SK-N-SH (cell line): ENCODE results near the gene PTAR1. TPM values are rescaled to one million over a fixed set of nuclear protein-coding genes. Genes with fewer than 3 reads are reported as not detected.

Source experiments
- CTCF ChIA-PET: fragments of 300-600, 350-600 bp; formaldehyde crosslinking; extraction: SDS; loops from one replicate; lab custom pipeline; 2021; lab: Yijun Ruan, JAX
- POLR2A ChIA-PET: fragments of 350-600 bp; sonication (Branson Sonifier 250); formaldehyde crosslinking; extraction: SDS; loops from one replicate; lab custom pipeline; 2020; ENCODE audit warnings: antibody characterized with exemption, inconsistent platforms; lab: Yijun Ruan, JAX
- DNase-seq: peaks from one replicate; pipeline ENCODE4 v3.0.0; 2012
- H2AFZ ChIP-seq: fragments of 200-600 bp; sonication (generic); 2 replicates; pipeline ENCODE4 v1.8.1; 2016; ENCODE audit warnings: antibody characterized with exemption, mild to moderate bottlenecking, low read depth
- H3F3A ChIP-seq: fragments of 200-600 bp; sonication (generic); replicated peaks from 2 replicates; pipeline ENCODE3; 2016; ENCODE audit warnings: antibody characterized with exemption, mild to moderate bottlenecking; ENCODE audit not compliant: insufficient read depth
- H3K27ac ChIP-seq, 2 experiments: fragments of 200-500 bp in 1 of 2; fragments of 200-600 bp in 1 of 2; sonication (Bioruptor generic) in 1 of 2; sonication (generic), shearing (Covaris generic) in 1 of 2; 2 replicates each; pipeline versions ENCODE4 v1.5.1 to v1.6.1; 2014 to 2016; ENCODE audit warnings: low read depth in 2 of 2, inconsistent platforms in 1 of 2, low read length in 1 of 2, mild to moderate bottlenecking in 1 of 2, mixed read lengths in 1 of 2
- H3K27me3 ChIP-seq: fragments of 200-600 bp; sonication (generic), shearing (Covaris generic); 2 replicates; pipeline ENCODE4 v1.6.1; 2016; ENCODE audit warnings: mixed run types; ENCODE audit not compliant: insufficient read depth
- H3K36me3 ChIP-seq, 2 experiments: fragments of 200-500 bp in 1 of 2; fragments of 200-600 bp in 1 of 2; sonication (Bioruptor generic) in 1 of 2; sonication (generic) in 1 of 2; replicated peaks in 1 of 2; 2 replicates each; pipeline versions ENCODE3 to v1.5.1; 2014 to 2016; ENCODE audit warnings: low read length in 1 of 2, mild to moderate bottlenecking in 1 of 2; ENCODE audit not compliant: insufficient read depth in 2 of 2, control insufficient read depth in 1 of 2
- H3K4me1 ChIP-seq, 2 experiments: fragments of 200-500 bp in 1 of 2; fragments of 200-600 bp in 1 of 2; sonication (Bioruptor generic) in 1 of 2; sonication (generic), shearing (Covaris generic) in 1 of 2; 2 replicates each; pipeline versions ENCODE4 v1.5.1 to v1.6.1; 2014 to 2016; ENCODE audit warnings: low read depth in 1 of 2, low read length in 1 of 2, mixed run types in 1 of 2; ENCODE audit not compliant: insufficient read depth in 2 of 2, control insufficient read depth in 1 of 2
- H3K4me2 ChIP-seq: fragments of 200-600 bp; sonication (generic), shearing (Covaris generic); 2 replicates; pipeline ENCODE4 v1.6.1; 2017; ENCODE audit warnings: mixed run types
- H3K4me3 ChIP-seq, 2 experiments: fragments of 200-500 bp in 1 of 2; fragments of 200-600 bp in 1 of 2; sonication (Bioruptor generic) in 1 of 2; sonication (generic), shearing (Covaris generic) in 1 of 2; 2 replicates each; pipeline versions ENCODE4 v1.5.1 to v1.8.1; 2014 to 2016; ENCODE audit warnings: low read depth in 2 of 2, inconsistent platforms in 1 of 2, low read length in 1 of 2, mild to moderate bottlenecking in 1 of 2, mixed read lengths in 1 of 2, moderate library complexity in 1 of 2
- H3K79me2 ChIP-seq: fragments of 200-600 bp; sonication (generic); 2 replicates; pipeline ENCODE4 v1.8.1; 2017; ENCODE audit warnings: mild to moderate bottlenecking; ENCODE audit not compliant: insufficient read depth
- H3K9ac ChIP-seq: fragments of 200-600 bp; sonication (generic); 2 replicates; pipeline ENCODE4 v1.6.1; 2017; ENCODE audit warnings: mixed run types
- H3K9me2 ChIP-seq: fragments of 200-600 bp; sonication (generic); 2 replicates; pipeline ENCODE4 v1.6.1; 2017; ENCODE audit warnings: mixed run types
- H3K9me3 ChIP-seq: fragments of 200-600 bp; sonication (generic); 2 replicates; pipeline ENCODE4 v1.6.1; 2017; ENCODE audit warnings: mixed run types, mild to moderate bottlenecking, moderate library complexity
- H4K20me1 ChIP-seq: fragments of 200-600 bp; sonication (generic); 2 replicates; pipeline ENCODE4 v1.6.1; 2017; ENCODE audit warnings: mild to moderate bottlenecking, mixed run types; ENCODE audit not compliant: insufficient read depth
- CHD2 ChIP-seq: fragments of 150-350 bp; IDR thresholded peaks from 2 replicates; pipeline ENCODE4 v1.6.1; 2018; ENCODE audit warnings: low read length; ENCODE audit not compliant: partially characterized antibody
- MXI1 ChIP-seq: IDR thresholded peaks from 2 replicates; pipeline ENCODE4 v1.6.1; 2012; ENCODE audit warnings: mild to moderate bottlenecking, low read depth, low read length, improper control_type of control experiment
- NRF1 ChIP-seq: IDR thresholded peaks from 2 replicates; pipeline ENCODE4 v1.6.1; 2012; ENCODE audit warnings: low read depth, mild to moderate bottlenecking, low read length
- POLR2AphosphoS5 ChIP-seq: IDR thresholded peaks from 2 replicates; pipeline ENCODE4 v1.6.1; 2012; ENCODE audit warnings: low read depth, low read length
- RAD21 ChIP-seq: IDR thresholded peaks from 2 replicates; pipeline ENCODE4 v1.6.1; 2012; ENCODE audit warnings: mild to moderate bottlenecking, low read length
- RCOR1 ChIP-seq: fragments of 150-350 bp; IDR thresholded peaks from 2 replicates; pipeline ENCODE4 v1.6.1; 2017; ENCODE audit warnings: antibody characterized with exemption, low read length
- RXRA ChIP-seq: IDR thresholded peaks from 2 replicates; pipeline ENCODE4 v1.4.0; 2012; ENCODE audit warnings: low read depth, mild to moderate bottlenecking, borderline replicate concordance
- USF1 ChIP-seq: IDR thresholded peaks from 2 replicates; pipeline ENCODE4 v1.4.0; 2012; ENCODE audit warnings: low read depth, borderline replicate concordance
- ZBTB33 ChIP-seq: IDR thresholded peaks from 2 replicates; pipeline ENCODE4 v1.4.0; 2012; ENCODE audit warnings: low read depth, borderline replicate concordance
- WGBS: methylation state at CpG from one replicate; pipeline ENCODE4 v1.1.6; 2017; ENCODE audit warnings: low lambda C conversion rate; 5-methylcytosine and 5-hydroxymethylcytosine counted together
- polyA plus RNA-seq, 3 experiments: library from polyadenylated mRNA; depleted of rRNA; stranded (reverse); fragments of >200 nt; gene quantifications; 2 replicates each; pipeline ENCODE4 v1.2.3, GENCODE V29; 2012
- TF ChIP-seq, protein P1 (sequence below): IDR thresholded peaks from 2 replicates; pipeline ENCODE4; 2012
- TF ChIP-seq, protein P2 (sequence below): fragments of 150-350 bp; IDR thresholded peaks from 2 replicates; pipeline ENCODE4 v1.6.1; 2017; ENCODE audit warnings: antibody characterized with exemption, low read length, low read depth, borderline replicate concordance

Gene PTAR1
- polyA plus RNA-seq, 1 of the 3 experiments (the other 2 are of a cell fraction) = 4.7 TPM

DNA sequence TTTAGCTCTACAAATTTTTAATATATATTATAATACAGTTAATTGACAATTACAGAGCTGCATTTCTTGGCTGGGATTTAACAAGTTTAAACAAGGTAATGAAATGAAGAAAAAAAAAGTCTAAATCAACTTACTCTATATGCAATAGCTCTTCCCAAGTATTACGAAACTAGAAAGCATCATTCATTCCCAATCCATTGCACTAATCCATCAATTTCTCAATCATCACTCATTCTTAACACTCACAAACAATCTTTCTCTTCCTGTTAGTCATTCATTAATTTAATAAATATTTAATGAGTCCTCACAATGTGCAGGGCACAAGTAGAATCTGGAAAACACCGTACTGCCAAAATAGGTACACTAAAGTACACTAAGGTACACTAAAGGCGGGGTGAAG, 44.7 kb downstream of the PTAR1 start:
- Histone ChIP-seq H3K36me3 (peaks cover 50 to 77% of the 10 kb centered on the region in 2 experiments), H3K4me2 (no peak overlapping the region), H3K9me3 (no peaks in the 10 kb centered on the region), H3K4me3 (no peak overlapping the region), H3K4me1 (no peaks in the 10 kb centered on the region), H2AFZ (no peak overlapping the region), H3K27ac (no peak overlapping the region), H3K9ac (no peak overlapping the region), H4K20me1 (no peaks in the 10 kb centered on the region), H3K9me2 (no peaks in the 10 kb centered on the region), H3K79me2 (no peaks in the 10 kb centered on the region), H3F3A (peaks cover 4% of the 10 kb centered on the region), H3K27me3 (no peaks in the 10 kb centered on the region)
- 95% methylated on average over 3 of the region's 3 CpGs for WGBS
- ChIA-PET POLR2A (no interaction called here), CTCF (interaction anchor here (1.1 to 1.8 kb wide), 2 partner anchors 14 to 42 kb away, joined by 3 to 5 read pairs; no protein-coding TSS in a partner anchor)
- DNase-seq = no peak
- TF ChIP-seq MXI1 (no peak), USF1 (no peak), ZBTB33 (no peak), RCOR1 (no peak), CHD2 (no peak), RXRA (no peak), POLR2AphosphoS5 (no peak), NRF1 (no peak)
- TF ChIP-seq, protein P1, sequence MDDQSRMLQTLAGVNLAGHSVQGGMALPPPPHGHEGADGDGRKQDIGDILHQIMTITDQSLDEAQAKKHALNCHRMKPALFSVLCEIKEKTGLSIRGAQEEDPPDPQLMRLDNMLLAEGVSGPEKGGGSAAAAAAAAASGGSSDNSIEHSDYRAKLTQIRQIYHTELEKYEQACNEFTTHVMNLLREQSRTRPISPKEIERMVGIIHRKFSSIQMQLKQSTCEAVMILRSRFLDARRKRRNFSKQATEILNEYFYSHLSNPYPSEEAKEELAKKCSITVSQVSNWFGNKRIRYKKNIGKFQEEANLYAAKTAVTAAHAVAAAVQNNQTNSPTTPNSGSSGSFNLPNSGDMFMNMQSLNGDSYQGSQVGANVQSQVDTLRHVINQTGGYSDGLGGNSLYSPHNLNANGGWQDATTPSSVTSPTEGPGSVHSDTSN = no peak
- TF ChIP-seq, protein P2, sequence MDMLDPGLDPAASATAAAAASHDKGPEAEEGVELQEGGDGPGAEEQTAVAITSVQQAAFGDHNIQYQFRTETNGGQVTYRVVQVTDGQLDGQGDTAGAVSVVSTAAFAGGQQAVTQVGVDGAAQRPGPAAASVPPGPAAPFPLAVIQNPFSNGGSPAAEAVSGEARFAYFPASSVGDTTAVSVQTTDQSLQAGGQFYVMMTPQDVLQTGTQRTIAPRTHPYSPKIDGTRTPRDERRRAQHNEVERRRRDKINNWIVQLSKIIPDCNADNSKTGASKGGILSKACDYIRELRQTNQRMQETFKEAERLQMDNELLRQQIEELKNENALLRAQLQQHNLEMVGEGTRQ = no peak

GRCh38 chr9:69697475-69697874, 62.3 kb downstream of the PTAR1 start:
- Histone ChIP-seq H3K79me2 (no peaks in the 10 kb centered on the region), H3K4me2 (no peak overlapping the region), H3K9ac (no peak overlapping the region), H3K27me3 (no peaks in the 10 kb centered on the region), H3K27ac (no peak overlapping the region), H3K9me2 (no peaks in the 10 kb centered on the region), H4K20me1 (no peaks in the 10 kb centered on the region), H3K4me1 (no peaks in the 10 kb centered on the region), H2AFZ (no peak overlapping the region), H3K9me3 (peaks cover 30% of the 10 kb centered on the region), H3K4me3 (no peak overlapping the region), H3F3A (no peaks in the 10 kb centered on the region), H3K36me3 (no peaks in the 10 kb centered on the region)
- TF ChIP-seq RAD21 (no peak), MXI1 (no peak)
- 8% methylated on average over 2 of the region's 2 CpGs for WGBS
- POLR2A ChIA-PET = no interaction called here
- DNase-seq = no peak
- CTCF ChIA-PET = no interaction called here
